HG03354 (cell line): Measurements from ENCODE around the gene ZDHHC4.
"Not testable (repeated sequence)": the region's sequence is repeated elsewhere in the genome, so short reads cannot be mapped to it uniquely, and the experiment has no call there.

ENCODE experiments used
- ATAC-seq: cut with Tn5 transposase; IDR thresholded peaks from one replicate; pipeline ENCODE4 v1.9.1; 2021; ENCODE audit warnings: mild to moderate bottlenecking; ENCODE audit not compliant: unreplicated experiment, poor library complexity, severe bottlenecking

Gene ZDHHC4

GRCh38 chr7:6628045-6628444 lies 50.8 kb downstream of the ZDHHC4 start:
- ATAC-seq, result no peak

- no peak for ATAC-seq
These were observed 53.0 kb downstream of the ZDHHC4 start for GRCh38 chr7:6630007-6630849.

GRCh38 chr7:6631605-6632004 lies 54.4 kb downstream of the ZDHHC4 start:
- ATAC-seq, result no peak

GRCh38 chr7:6634021-6634420 lies 56.8 kb downstream of the ZDHHC4 start:
- ATAC-seq, result no peak

- not testable (repeated sequence) for ATAC-seq
These were observed 57.7 kb downstream of the ZDHHC4 start for GRCh38 chr7:6634971-6635370.

- ATAC-seq, result peak; percentile 74
These were observed 59.7 kb downstream of the ZDHHC4 start, which contains the start of gene ZNF316 for GRCh38 chr7:6636741-6637543. Gene ZNF316, plus strand, starts transcription at chr7:6637318. Its CDS starts 5,092 bp downstream, at chr7:6642410.

- peak; percentile 91 for ATAC-seq
These were observed 60.4 kb downstream of the ZDHHC4 start for GRCh38 chr7:6637544-6638229.
